Stimulated activated CD8-positive, alpha-beta memory T cell treated with anti-CD3 and anti-CD28 coated beads, Interleukin-7, amount 100 ng/mL, for 4 hours (primary cell): ENCODE data around the gene DENND6B.

Source experiments
- DNase-seq, 2 donors: peaks; one replicate each; pipeline ENCODE4 v3.0.0-alpha.2; 2020; ENCODE audit warnings: low read depth in 2 of 2

The DENND6B gene

DNA sequence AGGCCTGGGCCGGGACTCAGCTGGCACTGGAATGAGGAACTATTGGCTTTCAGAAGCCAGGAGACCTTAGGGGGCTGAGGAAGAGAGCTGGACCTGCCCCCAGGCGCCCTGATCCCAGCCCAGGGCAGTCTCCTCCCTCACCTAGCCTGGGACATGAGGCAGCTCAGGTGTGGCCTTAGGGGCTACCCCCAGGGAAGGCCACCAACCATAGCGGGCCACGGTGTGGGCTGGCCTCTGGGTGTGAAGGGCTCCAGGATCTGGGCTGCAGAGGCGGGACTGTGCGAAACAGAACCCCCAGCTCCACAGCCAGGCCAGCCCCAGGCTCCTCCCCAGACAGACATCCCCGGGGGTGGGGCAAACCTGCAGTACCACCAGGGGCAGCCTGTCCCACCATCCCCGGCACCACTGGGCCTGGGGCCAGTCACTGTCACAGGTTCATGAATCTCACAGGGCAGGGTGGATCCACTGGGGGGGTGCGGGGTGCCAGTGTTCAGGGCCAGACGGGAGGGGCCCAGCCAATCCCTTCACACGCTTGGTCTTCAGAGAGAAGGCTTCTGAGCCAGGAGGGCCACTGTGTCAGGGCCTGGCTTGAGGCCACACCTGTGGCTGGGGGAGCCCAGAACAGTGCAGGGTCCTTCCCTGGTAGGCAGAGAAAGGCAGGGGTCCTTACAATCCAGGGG, 22.8 kb downstream of the DENND6B start:
- no peak for DNase-seq

DNA sequence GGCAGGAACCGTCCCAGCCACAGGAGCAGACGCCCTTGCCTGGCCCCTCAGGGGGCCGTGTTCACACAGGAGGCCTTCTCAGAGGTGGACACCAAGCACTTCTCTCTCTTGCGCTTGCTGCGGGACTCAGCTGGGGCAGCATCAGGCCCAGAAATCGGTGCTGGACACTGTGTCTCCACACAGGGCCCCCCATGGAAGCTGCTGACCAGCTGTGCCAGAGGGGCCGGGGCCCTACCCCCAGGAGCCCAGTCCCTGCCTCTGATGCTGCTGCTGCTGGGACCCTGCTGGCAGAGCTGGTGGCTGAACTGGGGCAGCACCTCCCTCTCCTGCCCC, 23.3 kb downstream of the DENND6B start:
- no peak for DNase-seq

- no peak for DNase-seq
Measured at GRCh38 chr22:50302564-50302963, 24.2 kb downstream of the DENND6B start.

DNA sequence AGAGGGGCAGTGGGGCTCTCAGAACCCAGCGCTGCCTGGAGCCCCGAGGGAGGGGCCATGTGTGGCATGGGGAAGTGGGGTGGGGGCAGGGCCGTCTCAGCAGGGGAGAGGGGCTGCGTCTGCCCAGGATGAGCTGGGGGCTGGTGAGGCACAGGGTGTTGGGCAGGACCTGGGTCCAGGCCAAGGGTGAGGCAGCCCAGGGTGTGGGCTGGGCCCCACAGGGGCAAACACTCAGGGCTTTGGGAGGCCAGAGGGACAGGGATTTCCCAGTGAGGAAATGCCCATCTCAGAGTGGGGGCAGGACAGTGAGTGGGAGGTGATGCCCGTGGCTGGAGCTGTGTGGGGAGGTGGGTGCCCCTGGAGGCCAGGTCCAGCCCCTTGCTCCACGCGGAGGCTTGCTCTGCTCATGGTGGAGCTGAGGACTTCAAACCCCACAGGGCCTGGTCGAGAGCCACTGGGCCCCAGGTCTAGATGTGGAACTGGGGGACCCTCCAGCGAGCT, 24.7 kb downstream of the DENND6B start:
- no peak for DNase-seq

GRCh38 chr22:50301581-50301991, 25.2 kb downstream of the DENND6B start:
- no peak for DNase-seq

- DNase-seq, result no peak
Measured at GRCh38 chr22:50300620-50301257, 26.1 kb downstream of the DENND6B start.

DNA sequence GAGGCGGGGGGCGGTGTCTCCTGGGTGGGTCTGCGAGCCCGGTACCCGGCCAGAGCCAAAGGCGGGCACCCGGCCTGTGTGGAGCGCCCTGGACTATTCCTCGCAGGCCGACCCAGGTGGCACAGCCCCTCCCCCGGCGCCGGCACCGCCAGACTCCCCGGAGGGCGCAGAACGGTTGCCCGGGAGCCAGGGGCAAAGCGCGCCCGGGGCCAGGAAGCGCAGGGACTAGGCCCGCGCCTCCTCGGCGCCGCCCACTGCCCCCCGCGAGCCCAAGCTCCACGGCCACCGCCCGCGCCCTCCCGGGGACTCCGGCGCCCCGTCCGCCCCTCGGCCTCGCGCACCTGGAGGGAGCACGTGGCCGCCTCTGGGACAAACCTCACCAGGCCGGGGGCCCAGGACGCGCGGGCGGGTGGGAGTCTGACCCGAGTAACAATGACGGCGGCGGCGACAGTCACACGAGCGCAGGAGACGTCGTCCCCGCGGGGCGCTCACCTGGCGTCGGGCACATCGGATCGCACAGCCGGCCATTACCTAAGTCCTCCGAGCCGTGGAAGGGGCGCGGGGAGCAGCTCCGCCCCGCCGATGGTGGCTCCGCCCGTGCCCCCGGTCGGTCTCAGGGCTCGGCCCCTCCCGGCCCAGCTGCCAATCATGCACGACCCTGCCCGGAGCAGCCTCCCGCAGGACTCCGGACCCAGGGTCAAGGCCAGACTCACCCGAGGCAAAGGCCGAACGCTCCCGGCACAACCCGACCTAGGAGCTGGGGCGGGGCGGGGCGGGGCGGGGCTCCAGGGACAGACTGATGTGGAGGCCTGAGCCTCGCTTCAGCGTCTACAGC, 26.8 kb downstream of the DENND6B start:
- DNase-seq, result no peak

GRCh38 chr22:50298937-50299784, 27.7 kb downstream of the DENND6B start:
- no peak for DNase-seq

GRCh38 chr22:50298266-50298637, 28.6 kb downstream of the DENND6B start:
- DNase-seq, result no peak

- DNase-seq, result no peak
Measured at GRCh38 chr22:50297510-50298265, 29.1 kb downstream of the DENND6B start.

GRCh38 chr22:50296658-50297490, 29.9 kb downstream of the DENND6B start:
- DNase-seq, result no peak

- DNase-seq, result no peak
Measured at GRCh38 chr22:50294319-50294656, 32.5 kb downstream of the DENND6B start.

DNA sequence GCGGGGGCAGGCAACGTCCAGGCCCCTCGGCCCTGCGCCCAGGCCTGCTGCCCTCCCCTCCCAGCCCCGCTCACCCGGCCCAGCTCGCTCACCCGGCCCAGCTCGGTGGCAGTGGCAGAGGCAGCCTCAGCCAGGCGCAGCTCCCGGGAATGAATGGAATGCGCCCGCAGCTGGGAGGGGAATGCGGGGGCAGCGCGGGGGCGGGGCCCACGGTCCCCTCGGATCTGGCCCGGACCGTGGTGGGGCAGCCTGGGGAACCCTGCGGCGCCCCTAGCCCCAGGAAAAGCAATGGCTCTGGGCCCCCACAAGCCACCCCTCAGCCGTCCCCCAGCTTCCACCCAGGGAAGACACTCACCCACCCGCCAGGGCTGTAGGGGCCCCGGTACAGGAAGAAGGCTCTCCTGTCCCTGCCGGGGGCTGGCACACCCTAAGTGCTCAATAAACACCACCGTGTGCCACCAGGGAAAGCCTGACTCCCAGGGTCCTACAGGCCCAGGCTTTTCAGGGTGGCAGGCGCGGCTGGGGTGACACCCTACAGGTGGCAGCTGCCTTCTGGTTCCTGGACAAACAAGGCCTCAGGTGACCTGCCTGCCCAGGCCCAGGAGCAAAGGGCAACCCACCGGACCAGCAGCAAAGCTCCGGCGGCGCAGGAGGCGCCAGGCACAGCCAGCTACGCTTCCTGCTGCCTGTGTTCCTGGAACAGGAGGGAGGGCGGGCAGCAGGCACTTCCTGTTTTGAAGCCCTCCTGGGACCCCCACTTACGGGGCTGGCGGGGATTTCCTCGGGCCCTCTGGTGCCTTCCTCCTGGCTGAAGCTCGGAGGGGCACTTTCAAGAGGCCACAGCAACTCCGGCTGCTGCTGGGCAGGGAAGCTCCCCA, 33.1 kb downstream of the DENND6B start:
- no peak for DNase-seq

DNA sequence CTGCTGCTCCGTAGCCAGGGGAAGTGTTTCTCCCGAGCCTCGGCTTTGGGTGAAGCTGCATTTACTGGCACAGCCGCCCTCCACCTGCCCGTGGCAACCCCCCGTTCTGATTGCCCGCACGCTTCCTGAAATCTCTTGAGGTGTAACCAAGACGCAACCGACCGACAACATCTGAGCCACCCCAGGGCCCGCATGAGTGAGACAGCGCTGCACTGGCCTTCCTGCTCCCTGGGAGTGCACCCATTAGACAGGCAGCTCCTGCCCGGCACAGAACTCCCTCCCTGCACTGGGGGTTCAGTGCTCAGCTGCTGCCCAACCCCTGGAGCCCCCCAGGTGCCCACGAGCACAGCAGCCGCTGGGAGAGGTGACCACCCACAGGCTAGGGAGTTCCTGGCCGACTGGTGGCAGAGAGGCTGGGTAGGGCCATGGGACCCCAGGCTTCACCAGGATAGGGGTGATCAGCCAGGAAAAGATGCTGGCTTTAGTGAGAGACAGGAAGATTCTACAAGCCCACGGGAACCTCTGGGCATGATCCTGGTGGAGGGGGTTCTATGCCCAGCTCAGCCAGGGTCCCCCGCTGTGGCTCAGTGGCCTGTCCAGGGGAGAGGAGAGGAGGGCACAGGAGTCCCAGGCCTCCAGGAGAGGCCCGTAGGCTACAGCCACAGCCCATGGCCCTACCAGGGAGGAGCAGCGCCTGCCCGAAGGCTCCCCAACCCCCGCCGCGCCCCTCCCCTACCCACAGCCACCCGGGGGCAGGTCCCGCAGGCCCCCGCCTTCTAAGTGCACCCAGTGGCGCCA, 34.0 kb downstream of the DENND6B start:
- no peak for DNase-seq

GRCh38 chr22:50289942-50290630, 36.7 kb downstream of the DENND6B start:
- no peak for DNase-seq

DNA sequence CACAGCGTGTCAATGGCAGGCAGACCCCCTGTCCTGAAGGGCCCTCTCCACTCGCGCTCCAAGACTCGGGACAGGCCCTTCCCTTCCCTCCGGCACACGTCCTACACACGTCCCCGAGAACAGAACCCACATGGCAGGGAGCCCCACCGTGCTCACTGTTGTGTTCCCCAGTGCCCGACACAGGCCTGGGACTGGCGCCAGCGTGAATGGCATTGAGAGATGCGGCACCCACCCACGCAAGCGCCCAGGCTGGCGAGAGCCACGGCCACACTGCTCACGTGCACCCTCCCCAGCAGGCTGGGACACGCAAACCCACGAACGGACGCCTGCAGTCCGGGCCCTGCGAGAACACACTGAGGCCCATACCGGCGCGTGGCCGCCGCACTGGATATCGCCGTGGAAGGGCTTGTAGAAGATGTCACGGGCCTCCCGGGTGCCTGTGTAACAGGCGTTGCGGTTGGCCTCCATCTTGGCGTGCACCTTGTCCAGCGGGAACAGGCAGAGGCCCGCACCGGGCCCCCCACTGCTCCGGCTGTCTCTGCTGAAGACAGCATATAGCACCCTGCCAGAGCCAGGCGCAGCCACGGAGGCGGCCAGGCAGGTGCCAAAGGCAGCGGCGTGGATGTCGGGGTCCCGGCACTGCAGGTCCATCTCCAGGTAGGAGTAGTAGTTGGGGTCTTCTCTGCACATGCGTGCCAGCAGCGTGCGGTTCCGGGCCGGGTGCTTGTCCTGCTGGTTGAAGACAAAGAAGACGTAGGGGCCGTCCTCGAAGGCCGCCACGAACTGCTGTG, 37.5 kb downstream of the DENND6B start:
- no peak for DNase-seq

DNA sequence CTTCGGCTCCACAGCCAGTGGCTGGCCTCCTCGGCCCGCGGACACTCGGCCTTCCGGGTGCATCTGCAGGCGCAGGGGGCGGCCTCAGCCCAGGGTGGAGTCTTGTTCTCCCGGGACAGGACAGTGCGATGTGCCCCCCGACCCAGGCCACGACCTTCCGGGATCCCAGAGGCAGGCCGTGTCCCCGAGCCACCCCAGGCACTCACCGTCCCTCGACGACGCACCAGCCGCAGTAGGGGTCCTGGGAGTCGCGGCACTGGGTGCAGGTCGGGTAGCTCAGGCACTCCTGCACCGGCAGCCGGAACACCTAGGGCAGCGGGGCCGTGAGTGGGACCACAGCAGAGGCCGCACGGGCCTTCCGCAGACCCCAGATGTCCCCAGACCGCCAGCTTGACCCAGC, 39.1 kb downstream of the DENND6B start:
- DNase-seq, result no peak
